LNCAP (cell line): ENCODE results near the gene TSPAN9.

Experiments used
- TF ChIP-seq, protein P1 (sequence below): fragments of 450-650 bp; IDR thresholded peaks from 2 replicates; pipeline ENCODE4 v1.5.1; 2017; ENCODE audit warnings: mild to moderate bottlenecking

Gene TSPAN9

DNA sequence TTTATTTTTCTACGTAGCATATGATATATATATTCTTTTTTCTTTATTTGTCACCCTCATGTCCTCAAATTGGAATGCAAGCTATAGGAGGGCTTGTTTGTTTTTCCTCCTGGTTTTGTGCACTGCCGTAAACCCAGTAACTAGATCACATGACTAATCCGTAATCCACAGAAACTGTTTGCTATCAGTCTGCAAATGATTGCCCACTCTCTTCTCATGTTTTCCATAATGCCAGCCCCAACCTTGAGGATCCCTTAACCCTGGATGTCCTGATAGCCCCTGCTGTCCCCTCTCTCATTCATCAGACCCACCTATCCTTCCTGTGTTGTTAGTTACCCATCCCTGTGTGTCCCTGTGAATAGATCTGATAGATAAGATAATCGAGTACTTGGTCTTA is 94.0 kb downstream of the TSPAN9 start:
- TF ChIP-seq, protein P1, sequence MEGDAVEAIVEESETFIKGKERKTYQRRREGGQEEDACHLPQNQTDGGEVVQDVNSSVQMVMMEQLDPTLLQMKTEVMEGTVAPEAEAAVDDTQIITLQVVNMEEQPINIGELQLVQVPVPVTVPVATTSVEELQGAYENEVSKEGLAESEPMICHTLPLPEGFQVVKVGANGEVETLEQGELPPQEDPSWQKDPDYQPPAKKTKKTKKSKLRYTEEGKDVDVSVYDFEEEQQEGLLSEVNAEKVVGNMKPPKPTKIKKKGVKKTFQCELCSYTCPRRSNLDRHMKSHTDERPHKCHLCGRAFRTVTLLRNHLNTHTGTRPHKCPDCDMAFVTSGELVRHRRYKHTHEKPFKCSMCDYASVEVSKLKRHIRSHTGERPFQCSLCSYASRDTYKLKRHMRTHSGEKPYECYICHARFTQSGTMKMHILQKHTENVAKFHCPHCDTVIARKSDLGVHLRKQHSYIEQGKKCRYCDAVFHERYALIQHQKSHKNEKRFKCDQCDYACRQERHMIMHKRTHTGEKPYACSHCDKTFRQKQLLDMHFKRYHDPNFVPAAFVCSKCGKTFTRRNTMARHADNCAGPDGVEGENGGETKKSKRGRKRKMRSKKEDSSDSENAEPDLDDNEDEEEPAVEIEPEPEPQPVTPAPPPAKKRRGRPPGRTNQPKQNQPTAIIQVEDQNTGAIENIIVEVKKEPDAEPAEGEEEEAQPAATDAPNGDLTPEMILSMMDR: no peak

DNA sequence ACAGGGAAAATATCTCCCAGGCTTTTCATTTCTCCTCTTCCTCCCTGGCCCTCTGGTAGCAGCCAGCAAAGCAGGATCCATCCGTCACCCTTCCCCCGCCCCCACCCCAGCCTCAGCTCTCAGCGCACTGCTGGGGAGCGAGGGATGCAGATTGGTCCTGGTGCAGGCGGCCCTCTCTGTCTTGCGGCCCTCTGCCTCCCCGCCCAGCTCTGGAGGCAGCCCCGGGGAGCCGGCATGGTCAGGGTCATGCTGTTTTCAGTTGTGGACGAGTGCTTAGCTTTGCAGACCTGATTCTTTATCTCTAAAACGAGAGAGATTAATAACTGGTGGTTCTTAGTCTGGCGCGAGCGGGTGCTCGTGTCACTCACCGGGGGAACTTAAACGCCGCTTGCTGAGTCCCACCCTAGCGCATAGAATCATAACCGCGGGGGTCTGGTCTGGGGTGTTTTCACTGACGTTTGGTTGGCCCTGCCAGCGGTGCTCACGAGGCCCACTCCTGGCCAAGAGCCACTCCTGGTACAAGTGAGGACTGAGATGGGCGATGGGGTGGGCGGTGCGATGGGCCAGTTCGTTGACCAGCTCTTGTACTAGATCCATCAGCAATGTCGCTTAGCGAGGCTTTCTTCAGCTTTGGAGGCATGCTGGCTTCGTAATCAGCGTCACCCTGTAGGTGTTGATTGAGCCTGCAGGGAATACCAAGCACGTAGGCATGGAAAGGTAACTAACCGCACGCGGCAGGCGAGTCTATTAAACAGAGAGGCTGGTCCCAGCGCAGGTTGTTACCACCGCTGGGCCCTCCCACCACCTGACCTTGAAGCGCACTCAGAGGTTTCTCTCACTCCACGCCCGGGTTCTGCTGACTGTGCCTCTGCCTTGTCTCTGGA is 95.2 kb downstream of the TSPAN9 start:
- TF ChIP-seq, protein P1: no peak

DNA sequence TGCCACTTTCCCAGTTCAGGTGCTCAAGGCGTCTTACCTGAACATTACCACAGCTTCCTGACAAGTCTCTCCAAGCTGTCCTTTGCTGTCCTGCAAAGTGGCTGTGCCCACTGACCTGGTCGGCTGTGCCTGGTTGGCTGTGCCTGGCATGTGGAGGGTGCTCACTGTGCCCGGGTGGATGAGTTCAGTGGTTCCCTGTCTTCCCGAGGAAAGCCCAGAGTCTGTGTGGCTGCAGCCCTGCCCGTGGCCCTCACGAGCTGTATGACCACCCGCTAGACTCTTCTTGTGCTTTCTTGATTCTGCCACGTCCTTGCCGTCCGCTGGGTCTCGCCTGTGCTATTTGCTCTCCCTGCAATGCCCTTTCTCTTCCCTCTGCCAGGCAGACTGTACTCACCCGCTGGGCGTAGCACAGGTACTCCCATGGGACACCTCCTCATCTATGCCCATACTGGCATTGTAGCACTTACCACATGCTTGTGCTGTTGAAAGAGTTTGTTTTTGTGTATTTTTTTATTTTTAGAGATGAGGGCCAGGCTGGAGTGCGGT is 95.9 kb downstream of the TSPAN9 start:
- TF ChIP-seq, protein P1: no peak

DNA sequence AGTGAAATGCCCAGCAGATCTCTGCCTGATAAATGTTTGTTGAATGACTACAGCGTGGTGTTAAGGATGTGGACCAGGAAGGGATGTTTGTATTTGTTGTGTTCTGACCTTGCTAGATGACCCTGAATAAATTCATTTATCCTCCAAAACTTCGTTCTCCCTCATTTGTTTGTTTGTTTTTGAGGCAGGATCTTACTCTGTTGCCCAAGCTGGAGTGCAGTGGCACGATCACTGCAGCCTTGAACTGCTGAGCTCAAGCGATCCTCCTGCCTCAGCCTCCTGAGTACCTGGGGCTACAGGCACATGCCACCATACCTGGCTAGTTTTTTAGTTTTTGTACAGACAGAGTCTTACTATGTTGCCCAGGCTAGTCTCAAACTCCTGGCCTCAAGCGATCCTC is 96.7 kb downstream of the TSPAN9 start:
- TF ChIP-seq, protein P1: no peak

DNA sequence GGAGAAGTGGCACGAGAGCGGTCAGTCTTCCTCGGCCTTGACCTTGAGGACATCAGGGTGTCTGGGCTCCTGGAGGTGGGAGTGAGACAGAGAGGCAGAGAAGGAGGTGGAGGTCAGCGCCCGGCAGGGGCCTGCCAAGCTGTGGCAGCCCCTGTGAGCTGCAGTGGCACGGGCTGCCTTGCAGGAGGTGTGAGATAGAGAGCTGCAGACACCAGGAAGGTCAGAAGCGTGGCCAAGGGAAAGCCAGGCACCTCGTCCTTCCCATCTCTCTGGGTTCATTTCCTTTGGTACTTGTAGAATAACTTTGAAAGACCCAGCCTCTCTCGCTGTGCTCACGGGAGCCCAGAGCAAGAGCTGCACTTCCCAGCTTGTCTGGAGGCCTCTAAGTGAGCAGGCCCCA is 98.1 kb downstream of the TSPAN9 start:
- TF ChIP-seq, protein P1: no peak

DNA sequence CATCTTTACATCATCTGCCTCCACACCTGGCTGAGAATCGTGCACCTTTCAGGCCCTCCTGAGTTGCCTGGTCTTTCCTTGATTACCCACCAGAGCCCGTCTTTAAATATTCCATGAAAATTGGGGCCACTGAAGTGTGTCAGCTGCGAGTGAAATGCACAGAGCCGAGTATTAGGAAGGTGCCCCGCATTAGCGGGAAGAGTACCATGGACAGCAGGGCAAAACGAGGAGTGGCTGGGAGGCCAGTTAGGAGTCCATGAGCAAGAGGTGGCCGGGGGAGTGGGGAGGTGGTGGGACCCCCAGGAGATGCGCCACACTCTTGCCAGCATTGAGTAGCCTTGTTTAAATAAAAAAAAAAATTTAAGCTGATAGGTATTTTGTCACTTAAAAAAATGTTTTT is 99.6 kb downstream of the TSPAN9 start:
- TF ChIP-seq, protein P1: no peak

DNA sequence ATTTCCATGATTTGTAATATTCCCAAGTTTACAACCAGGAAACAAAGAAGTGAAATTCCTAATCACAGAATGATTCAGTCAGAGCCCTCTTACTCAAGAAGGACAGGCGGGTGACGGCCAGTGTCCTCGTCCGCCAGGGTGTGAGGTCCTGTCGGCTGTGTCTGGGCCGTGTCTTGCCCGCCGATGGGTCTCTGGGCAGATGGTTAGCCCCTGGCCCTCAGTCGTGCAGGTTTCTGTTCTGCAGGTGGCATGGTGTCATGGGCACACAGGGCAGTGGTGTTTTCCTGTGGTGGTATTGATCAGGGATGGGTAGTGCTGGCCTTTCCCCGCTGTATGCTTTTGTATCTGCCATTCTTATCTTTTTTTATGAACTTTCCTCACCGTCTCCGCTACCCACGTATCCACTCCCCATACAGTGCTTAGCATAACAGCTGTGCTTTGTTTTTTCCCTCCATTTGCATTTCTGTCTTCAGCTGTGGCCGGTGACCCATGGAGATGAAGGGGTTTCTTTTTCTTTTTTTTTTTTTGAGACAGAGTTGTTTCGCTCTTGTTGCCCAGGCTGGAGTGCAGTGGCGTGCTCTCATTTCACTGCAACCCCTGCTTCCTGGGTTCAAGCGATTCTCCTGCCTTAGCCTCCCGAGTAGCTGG is 100.7 kb downstream of the TSPAN9 start:
- TF ChIP-seq, protein P1: no peak
